NCI-H1694 treated with DMSO at 0.1 percent for 48 hours (cell line): ENCODE measurements around the gene DIP2A.
"Not testable (repeated sequence)": the region's sequence is repeated elsewhere in the genome, so short reads cannot be mapped to it uniquely, and the experiment has no call there.

ENCODE experiments used
- DNase-seq: peaks from one replicate; lab custom pipeline; 2025; lab: John Stamatoyannopoulos, UW

The DIP2A gene

GRCh38 chr21:46424621-46425020 is 34.1 kb upstream of the DIP2A start:
- DNase-seq: no peak

DNA sequence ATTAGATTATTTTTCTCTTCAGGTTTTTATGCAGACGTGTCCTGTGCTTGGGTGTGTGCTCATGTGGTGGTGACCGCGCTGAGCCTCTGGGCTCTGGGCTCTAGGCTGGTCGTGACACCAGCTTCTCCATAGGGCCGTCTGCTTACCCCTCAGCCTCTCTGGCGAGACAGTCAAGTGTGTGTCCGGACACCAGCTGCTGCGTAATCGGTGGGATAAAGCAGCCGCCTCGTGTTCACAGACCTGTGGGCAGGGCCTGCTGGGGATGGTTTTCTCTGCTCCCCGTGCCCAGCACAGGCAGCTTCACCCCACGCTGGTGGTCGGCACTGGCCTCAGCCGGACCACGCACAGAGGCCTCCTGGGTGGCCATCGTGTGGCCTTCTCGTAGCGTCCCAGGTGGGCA is 33.6 kb upstream of the DIP2A start:
- no peak for DNase-seq

DNA sequence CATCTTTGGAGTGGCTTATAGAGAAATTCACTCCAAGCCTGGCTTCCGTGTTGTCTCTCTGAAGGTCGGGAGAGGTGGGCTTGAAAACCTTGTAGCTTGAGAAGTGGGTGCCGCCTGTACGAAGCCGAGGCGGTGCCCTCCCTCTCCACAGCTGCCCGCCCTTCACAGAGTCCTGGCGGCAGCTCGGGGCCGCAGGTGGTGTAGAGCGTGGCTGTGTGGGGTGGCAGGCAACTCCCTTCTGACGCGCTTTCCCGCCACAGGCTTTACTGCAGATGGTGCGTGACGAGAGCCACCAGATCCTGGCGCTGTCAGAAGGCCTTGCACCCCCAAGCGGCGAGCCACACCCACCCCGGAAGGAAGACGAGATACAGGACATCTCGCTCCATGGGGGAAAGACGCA is 33.1 kb upstream of the DIP2A start:
- DNase-seq: no peak

DNA sequence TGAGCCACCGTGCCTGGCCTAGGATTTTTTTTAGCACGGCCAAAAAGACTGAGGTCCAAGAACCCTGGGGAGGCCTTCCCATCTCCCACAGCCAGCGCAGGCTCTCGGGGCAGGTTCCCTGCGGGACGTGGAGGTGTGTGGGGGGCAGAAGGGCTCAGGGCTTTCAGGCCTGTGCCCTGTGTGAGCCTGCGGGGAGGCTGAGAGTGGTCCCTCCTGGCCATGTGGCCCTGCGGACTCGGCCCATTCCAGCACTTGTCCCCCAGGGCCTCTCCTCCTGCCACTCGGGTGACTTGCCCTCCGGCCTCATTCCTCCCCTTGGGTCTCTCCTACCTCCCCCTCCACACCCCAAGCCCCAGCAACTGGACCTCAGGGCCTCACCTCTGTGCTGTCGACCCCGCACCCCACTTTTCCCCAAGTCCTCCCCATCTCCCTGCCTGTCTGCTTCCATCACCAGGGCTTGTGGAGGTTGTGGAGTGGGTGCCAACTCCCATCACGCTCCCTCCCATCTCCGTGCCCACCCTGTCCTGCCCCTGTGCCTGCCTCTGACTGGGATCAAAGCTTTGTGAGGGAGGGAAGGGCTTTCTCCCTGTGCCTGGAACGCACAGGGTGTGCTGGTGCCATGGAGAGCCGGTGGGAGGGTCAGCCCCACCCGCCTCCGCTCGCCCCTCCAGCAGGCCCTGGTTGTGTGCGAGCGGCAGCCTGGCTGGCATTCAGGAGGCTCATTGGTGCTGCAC is 32.2 kb upstream of the DIP2A start:
- DNase-seq: no peak

GRCh38 chr21:46427516-46427915 is 31.2 kb upstream of the DIP2A start:
- DNase-seq: no peak

- DNase-seq: no peak
Observed at GRCh38 chr21:46428286-46428685, 30.4 kb upstream of the DIP2A start.

DNA sequence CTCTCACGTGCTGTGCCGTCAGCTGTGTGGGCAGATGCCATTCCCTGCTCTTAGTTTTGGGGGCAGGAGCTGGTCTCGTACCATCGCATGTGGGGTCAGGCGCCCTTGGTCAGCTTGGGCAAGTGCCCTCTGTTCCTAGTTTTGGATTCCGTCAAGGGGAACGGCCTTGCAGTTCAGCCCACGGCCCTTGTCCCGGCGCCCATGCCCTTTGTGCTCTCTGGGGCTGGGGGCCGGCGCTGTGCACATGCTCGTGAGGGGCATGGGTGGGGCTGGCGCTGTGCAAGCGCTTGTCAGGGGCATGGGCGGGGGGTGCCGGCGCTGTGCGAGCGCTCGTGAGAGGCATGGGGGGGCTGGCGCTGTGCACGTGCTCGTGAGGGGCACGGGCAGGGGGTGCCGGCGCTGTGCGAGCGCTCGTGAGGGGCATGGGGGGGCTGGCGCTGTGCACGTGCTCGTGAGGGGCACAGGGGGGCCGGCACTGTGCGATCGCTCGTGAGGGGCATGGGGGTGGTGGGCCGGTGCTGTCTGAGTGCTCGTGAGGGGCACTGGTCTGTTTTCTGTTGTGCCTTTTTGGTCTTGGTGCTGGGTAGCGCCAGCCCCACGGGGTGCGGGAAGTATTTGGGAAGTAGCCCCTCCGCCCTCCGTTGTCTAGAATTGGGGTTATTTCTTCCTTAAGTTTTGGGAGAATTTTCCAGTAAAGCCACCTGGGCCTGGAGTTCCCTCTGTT is 29.5 kb upstream of the DIP2A start:
- DNase-seq: no peak

- no peak for DNase-seq
Observed at GRCh38 chr21:46429754-46430681, 28.7 kb upstream of the DIP2A start.

DNA sequence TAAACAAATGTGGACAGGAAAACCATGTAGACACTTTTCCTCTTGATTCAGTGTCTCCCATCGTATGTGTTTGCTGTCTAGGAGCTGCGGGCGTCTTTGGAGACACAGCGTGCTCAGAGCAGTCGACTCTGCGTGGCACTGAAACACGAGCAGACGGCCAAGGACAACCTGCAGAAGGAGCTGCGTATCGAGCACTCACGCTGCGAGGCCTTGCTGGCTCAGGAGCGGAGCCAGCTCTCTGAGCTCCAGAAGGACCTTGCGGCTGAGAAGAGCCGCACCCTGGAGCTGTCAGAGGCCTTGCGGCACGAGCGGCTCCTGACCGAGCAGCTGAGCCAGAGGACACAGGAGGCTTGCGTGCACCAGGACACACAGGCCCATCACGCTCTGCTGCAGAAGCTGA is 27.2 kb upstream of the DIP2A start:
- no peak for DNase-seq

GRCh38 chr21:46431884-46432488 is 26.7 kb upstream of the DIP2A start:
- DNase-seq: no peak

GRCh38 chr21:46433116-46433515 is 25.6 kb upstream of the DIP2A start:
- not testable (repeated sequence) for DNase-seq

GRCh38 chr21:46434322-46434958 is 24.3 kb upstream of the DIP2A start:
- no peak for DNase-seq

GRCh38 chr21:46435786-46436227 is 22.9 kb upstream of the DIP2A start:
- no peak for DNase-seq

- no peak for DNase-seq
Observed at GRCh38 chr21:46436621-46437020, 22.1 kb upstream of the DIP2A start.

- DNase-seq: no peak
Observed at GRCh38 chr21:46437096-46437498, 21.6 kb upstream of the DIP2A start.

- DNase-seq: no peak
Observed at GRCh38 chr21:46437511-46437910, 21.2 kb upstream of the DIP2A start.

GRCh38 chr21:46438241-46438640 is 20.4 kb upstream of the DIP2A start:
- no peak for DNase-seq

DNA sequence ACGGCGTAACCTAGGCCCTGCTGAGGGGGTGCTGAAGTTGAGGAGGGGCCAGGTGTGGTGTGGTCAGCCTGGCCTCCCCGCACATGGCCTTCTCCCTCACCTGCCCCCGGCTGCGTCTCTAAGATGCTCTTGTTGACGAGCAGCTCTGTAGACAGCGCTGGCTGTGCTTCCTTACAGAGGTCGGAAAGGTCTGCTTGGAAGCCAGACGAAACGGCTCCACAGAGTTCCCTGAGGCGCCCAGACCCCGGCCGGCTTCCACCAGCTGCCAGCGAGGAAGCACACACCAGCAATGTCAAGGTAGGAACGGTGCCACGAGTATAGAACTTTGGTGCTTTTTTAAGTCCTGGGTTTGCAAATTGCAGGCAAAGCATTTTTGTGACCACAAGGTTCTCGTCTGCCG is 18.8 kb upstream of the DIP2A start:
- no peak for DNase-seq

- no peak for DNase-seq
Observed at GRCh38 chr21:46441331-46441730, 17.4 kb upstream of the DIP2A start.

- DNase-seq: no peak
Observed at GRCh38 chr21:46441961-46442498, 16.7 kb upstream of the DIP2A start.

DNA sequence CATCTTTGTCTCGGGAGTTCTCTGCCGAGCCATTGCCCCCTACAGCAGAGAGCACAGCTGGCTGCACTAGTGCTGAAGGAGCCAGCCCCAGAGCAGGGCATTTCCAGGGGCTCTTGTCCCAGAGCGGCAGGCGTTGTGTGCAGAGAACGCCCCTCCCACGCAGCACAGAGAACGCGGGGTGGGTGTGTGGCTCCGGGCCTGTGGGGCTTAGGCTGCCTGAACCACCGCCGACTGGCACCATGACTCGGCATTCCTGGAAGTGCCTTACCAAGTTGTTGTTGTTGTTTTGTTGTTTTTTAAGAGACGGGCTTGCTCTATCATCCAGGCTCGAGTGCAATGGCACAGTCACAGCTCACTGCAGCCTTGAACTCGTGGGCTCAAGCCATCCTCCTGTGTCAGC is 15.8 kb upstream of the DIP2A start:
- DNase-seq: no peak
